Testis (tissue), 2 donors: ENCODE measurements around the gene ITGA1.

Source experiments
- CTCF ChIP-seq, 3 experiments: fragments of 450-650 bp in 2 of 3; fragments of 200-600 bp in 1 of 3; sonication (generic) in 1 of 3; IDR thresholded peaks; one replicate each; pipeline ENCODE4 v1.5.1; 2016 to 2019; ENCODE audit warnings: antibody characterized with exemption in 3 of 3, mild to moderate bottlenecking in 2 of 3, moderate library complexity in 1 of 3
- POLR2A ChIP-seq: fragments of 450-650 bp; IDR thresholded peaks from one replicate; pipeline ENCODE4 v1.6.1; 2017; ENCODE audit warnings: antibody characterized with exemption, mild to moderate bottlenecking, moderate library complexity

GRCh38 chr5:52853650-52854049 is 65.9 kb downstream of the ITGA1 start:
- TF ChIP-seq POLR2A (no peak), CTCF (IDR thresholded peaks at IDR 0.05) (no peak)
